HepG2 (cell line): Measurements from ENCODE around the gene CIAO3. TPM values are rescaled to one million over a fixed set of nuclear protein-coding genes. Genes with fewer than 3 reads are reported as not detected.
A peak's percentile ranks its signal among the peaks of the same experiment; 100 is the strongest.

Source experiments
- EED ChIP-seq: sonication (generic); formaldehyde crosslinking; IDR thresholded peaks from 2 replicates; pipeline ENCODE4 v1.5.0; 2020; ENCODE audit warnings: mild to moderate bottlenecking, missing genetic modification reagents
- ERF ChIP-seq: IDR thresholded peaks from 2 replicates; pipeline ENCODE4 v1.6.1; 2018; ENCODE audit warnings: missing biosample characterization, missing genetic modification reagents
- MED8 ChIP-seq: sonication (generic); formaldehyde crosslinking; IDR thresholded peaks from 2 replicates; pipeline ENCODE4 v1.8.1; 2023; ENCODE audit warnings: mild to moderate bottlenecking, missing genetic modification reagents; ENCODE audit not compliant: insufficient replicate concordance
- MTA1 ChIP-seq: sonication (generic); formaldehyde crosslinking; IDR thresholded peaks from 2 replicates; pipeline ENCODE4 v1.4.0; 2020; ENCODE audit warnings: missing genetic modification reagents, mild to moderate bottlenecking, borderline replicate concordance
- NCOA5 ChIP-seq: sonication (generic); formaldehyde crosslinking; IDR thresholded peaks from 2 replicates; pipeline ENCODE4 v1.4.0; 2020; ENCODE audit warnings: missing genetic modification reagents
- ZFAT ChIP-seq: sonication (generic); formaldehyde crosslinking; conservative IDR thresholded peaks from 2 replicates; pipeline ENCODE4 v1.8.1; 2023; ENCODE audit warnings: missing genetic modification reagents, inconsistent platforms
- ZFYVE20 ChIP-seq: sonication (generic); formaldehyde crosslinking; IDR thresholded peaks from 2 replicates; pipeline ENCODE4 v1.8.0; 2023; ENCODE audit warnings: low read depth, mild to moderate bottlenecking, moderate library complexity, missing genetic modification reagents, borderline replicate concordance
- ZNF10 ChIP-seq: sonication (generic); formaldehyde crosslinking; IDR thresholded peaks from 2 replicates; pipeline ENCODE4 v1.4.0; 2020; ENCODE audit warnings: mild to moderate bottlenecking, low read depth, missing genetic modification reagents, borderline replicate concordance
- ZNF276 ChIP-seq: sonication (generic); formaldehyde crosslinking; IDR thresholded peaks from 2 replicates; pipeline ENCODE4 v1.4.0; 2020; ENCODE audit warnings: mild to moderate bottlenecking, low read depth, missing genetic modification reagents
- ZNF383 ChIP-seq: sonication (generic); formaldehyde crosslinking; IDR thresholded peaks from 2 replicates; pipeline ENCODE4 v1.4.0; 2020; ENCODE audit warnings: missing genetic modification reagents, mild to moderate bottlenecking, borderline replicate concordance
- ZNF484 ChIP-seq: sonication (generic); formaldehyde crosslinking; IDR thresholded peaks from 2 replicates; pipeline ENCODE4 v1.5.1; 2020; ENCODE audit warnings: mild to moderate bottlenecking, low read depth, missing genetic modification reagents, borderline replicate concordance
- ZNF510 ChIP-seq: sonication (generic); formaldehyde crosslinking; IDR thresholded peaks from 2 replicates; pipeline ENCODE4 v1.4.0; 2020; ENCODE audit warnings: low read depth, mild to moderate bottlenecking, missing genetic modification reagents
- ZNF607 ChIP-seq: sonication (generic); formaldehyde crosslinking; IDR thresholded peaks from 2 replicates; pipeline ENCODE4 v1.5.1; 2020; ENCODE audit warnings: missing genetic modification reagents, mild to moderate bottlenecking, borderline replicate concordance
- ZNF619 ChIP-seq: sonication (generic); formaldehyde crosslinking; IDR thresholded peaks from 2 replicates; pipeline ENCODE4 v1.4.0; 2020; ENCODE audit warnings: mild to moderate bottlenecking, missing genetic modification reagents
- ZNF775 ChIP-seq: sonication (generic); formaldehyde crosslinking; IDR thresholded peaks from 2 replicates; pipeline ENCODE4 v1.4.0; 2020; ENCODE audit warnings: missing genetic modification reagents, mild to moderate bottlenecking, moderate library complexity, borderline replicate concordance
- ZNF878 ChIP-seq: sonication (generic); formaldehyde crosslinking; IDR thresholded peaks from 2 replicates; pipeline ENCODE4 v1.8.1; 2023; ENCODE audit warnings: mild to moderate bottlenecking, missing genetic modification reagents, moderate library complexity
- polyA plus RNA-seq, 8 experiments: library from polyadenylated mRNA; depleted of rRNA in 3 of 8; stranded (reverse) in 7 of 8; unstranded in 1 of 8; fragments of >200 nt; fragmentation: Illumina TruSeq in 4 of 8; extraction: Trizol in 4 of 8; gene quantifications; 2 replicates each; pipeline versions ENCODE4 v1.2.1 to v1.2.3, GENCODE V29; 2011 to 2016; ENCODE audit warnings: low read depth in 4 of 8, missing spikeins in 1 of 8, mixed read lengths in 1 of 8; ENCODE audit not compliant: insufficient read depth in 1 of 8
- total RNA-seq, 5 experiments: library from RNA; depleted of rRNA; stranded (reverse); fragments of >200 nt; fragmentation: Illumina TruSeq; extraction: Trizol; gene quantifications; 2 replicates each; pipeline ENCODE4 v1.2.3, GENCODE V29; 2016; ENCODE audit warnings: low read depth in 1 of 5
- TF ChIP-seq, protein P1 (sequence below): sonication (generic); formaldehyde crosslinking; IDR thresholded peaks from 2 replicates; pipeline ENCODE4 v1.4.0; 2020; ENCODE audit warnings: mild to moderate bottlenecking, missing genetic modification reagents
- TF ChIP-seq, protein P2 (sequence below): sonication (generic); formaldehyde crosslinking; IDR thresholded peaks from 2 replicates; pipeline ENCODE4 v1.5.1; 2020; ENCODE audit warnings: mild to moderate bottlenecking, missing genetic modification reagents, moderate library complexity
- TF ChIP-seq, protein P3 (sequence below): sonication (generic); formaldehyde crosslinking; IDR thresholded peaks from 2 replicates; pipeline ENCODE4 v1.8.1; 2023; ENCODE audit warnings: missing genetic modification reagents, inconsistent platforms, borderline replicate concordance

The CIAO3 gene
- total and polyA plus RNA-seq, 2 of the 13 experiments (the other 11 are each of a cell fraction or from before 2014, with no cell fraction given): 21.7 to 25.0 TPM

GRCh38 chr16:689175-689897, 51.5 kb downstream of the CIAO3 start (continued):
- TF ChIP-seq, protein P1, sequence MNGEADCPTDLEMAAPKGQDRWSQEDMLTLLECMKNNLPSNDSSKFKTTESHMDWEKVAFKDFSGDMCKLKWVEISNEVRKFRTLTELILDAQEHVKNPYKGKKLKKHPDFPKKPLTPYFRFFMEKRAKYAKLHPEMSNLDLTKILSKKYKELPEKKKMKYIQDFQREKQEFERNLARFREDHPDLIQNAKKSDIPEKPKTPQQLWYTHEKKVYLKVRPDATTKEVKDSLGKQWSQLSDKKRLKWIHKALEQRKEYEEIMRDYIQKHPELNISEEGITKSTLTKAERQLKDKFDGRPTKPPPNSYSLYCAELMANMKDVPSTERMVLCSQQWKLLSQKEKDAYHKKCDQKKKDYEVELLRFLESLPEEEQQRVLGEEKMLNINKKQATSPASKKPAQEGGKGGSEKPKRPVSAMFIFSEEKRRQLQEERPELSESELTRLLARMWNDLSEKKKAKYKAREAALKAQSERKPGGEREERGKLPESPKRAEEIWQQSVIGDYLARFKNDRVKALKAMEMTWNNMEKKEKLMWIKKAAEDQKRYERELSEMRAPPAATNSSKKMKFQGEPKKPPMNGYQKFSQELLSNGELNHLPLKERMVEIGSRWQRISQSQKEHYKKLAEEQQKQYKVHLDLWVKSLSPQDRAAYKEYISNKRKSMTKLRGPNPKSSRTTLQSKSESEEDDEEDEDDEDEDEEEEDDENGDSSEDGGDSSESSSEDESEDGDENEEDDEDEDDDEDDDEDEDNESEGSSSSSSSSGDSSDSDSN: 0 out of 2 replicates have a peak, but pooled peaks have one; percentile 11
- TF ChIP-seq ZNF10 (CRISPR knock-in tag) (no peak), ZNF276 (CRISPR knock-in tag) (no peak), ZFYVE20 (CRISPR knock-in tag) (no peak), ZNF607 (no peak), MED8 (CRISPR knock-in tag) (no peak), ZNF878 (no peak), ZNF510 (CRISPR knock-in tag) (no peak), MTA1 (CRISPR knock-in tag) (0 out of 2 replicates have a peak, but pooled peaks have one; percentile 22), NCOA5 (CRISPR knock-in tag) (no peak), ERF (CRISPR knock-in tag) (no peak), EED (CRISPR knock-in tag) (no peak), ZFAT (no peak), ZNF775 (CRISPR knock-in tag) (no peak), ZNF383 (no peak), ZNF484 (CRISPR knock-in tag) (no peak), ZNF619 (CRISPR knock-in tag) (no peak)
- TF ChIP-seq, protein P2, sequence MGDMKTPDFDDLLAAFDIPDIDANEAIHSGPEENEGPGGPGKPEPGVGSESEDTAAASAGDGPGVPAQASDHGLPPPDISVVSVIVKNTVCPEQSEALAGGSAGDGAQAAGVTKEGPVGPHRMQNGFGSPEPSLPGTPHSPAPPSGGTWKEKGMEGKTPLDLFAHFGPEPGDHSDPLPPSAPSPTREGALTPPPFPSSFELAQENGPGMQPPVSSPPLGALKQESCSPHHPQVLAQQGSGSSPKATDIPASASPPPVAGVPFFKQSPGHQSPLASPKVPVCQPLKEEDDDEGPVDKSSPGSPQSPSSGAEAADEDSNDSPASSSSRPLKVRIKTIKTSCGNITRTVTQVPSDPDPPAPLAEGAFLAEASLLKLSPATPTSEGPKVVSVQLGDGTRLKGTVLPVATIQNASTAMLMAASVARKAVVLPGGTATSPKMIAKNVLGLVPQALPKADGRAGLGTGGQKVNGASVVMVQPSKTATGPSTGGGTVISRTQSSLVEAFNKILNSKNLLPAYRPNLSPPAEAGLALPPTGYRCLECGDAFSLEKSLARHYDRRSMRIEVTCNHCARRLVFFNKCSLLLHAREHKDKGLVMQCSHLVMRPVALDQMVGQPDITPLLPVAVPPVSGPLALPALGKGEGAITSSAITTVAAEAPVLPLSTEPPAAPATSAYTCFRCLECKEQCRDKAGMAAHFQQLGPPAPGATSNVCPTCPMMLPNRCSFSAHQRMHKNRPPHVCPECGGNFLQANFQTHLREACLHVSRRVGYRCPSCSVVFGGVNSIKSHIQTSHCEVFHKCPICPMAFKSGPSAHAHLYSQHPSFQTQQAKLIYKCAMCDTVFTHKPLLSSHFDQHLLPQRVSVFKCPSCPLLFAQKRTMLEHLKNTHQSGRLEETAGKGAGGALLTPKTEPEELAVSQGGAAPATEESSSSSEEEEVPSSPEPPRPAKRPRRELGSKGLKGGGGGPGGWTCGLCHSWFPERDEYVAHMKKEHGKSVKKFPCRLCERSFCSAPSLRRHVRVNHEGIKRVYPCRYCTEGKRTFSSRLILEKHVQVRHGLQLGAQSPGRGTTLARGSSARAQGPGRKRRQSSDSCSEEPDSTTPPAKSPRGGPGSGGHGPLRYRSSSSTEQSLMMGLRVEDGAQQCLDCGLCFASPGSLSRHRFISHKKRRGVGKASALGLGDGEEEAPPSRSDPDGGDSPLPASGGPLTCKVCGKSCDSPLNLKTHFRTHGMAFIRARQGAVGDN (CRISPR knock-in tag): no peak
- TF ChIP-seq, protein P3, sequence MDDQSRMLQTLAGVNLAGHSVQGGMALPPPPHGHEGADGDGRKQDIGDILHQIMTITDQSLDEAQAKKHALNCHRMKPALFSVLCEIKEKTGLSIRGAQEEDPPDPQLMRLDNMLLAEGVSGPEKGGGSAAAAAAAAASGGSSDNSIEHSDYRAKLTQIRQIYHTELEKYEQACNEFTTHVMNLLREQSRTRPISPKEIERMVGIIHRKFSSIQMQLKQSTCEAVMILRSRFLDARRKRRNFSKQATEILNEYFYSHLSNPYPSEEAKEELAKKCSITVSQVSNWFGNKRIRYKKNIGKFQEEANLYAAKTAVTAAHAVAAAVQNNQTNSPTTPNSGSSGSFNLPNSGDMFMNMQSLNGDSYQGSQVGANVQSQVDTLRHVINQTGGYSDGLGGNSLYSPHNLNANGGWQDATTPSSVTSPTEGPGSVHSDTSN (CRISPR knock-in tag): no peak
